GM13977 (cell line): Measurements from ENCODE around the gene SYT11.
"Not testable (repeated sequence)": the region's sequence is repeated elsewhere in the genome, so short reads cannot be mapped to it uniquely, and the experiment has no call there.

Experiments used
- DNase-seq: peaks from one replicate; pipeline ENCODE4 v3.0.0; 2012; ENCODE audit warnings: low spot score
- CTCF ChIP-seq: IDR thresholded peaks from 2 replicates; pipeline ENCODE4 v1.5.1; 2012; ENCODE audit warnings: mild to moderate bottlenecking, control low read depth; ENCODE audit not compliant: insufficient read depth; ENCODE audit errors: extremely low read depth, missing control alignments
- in situ Hi-C: fragments of 300-500 bp; cut with MboI; formaldehyde crosslinking; loops from one replicate; pipeline ENCODE4 v1.12.0; 2022; ENCODE audit warnings: low sequenced_read_pairs, low pct_unique_long_range_greater_than_20kb, mixed read lengths, inconsistent platforms; ENCODE audit not compliant: unreplicated experiment

Gene SYT11

DNA sequence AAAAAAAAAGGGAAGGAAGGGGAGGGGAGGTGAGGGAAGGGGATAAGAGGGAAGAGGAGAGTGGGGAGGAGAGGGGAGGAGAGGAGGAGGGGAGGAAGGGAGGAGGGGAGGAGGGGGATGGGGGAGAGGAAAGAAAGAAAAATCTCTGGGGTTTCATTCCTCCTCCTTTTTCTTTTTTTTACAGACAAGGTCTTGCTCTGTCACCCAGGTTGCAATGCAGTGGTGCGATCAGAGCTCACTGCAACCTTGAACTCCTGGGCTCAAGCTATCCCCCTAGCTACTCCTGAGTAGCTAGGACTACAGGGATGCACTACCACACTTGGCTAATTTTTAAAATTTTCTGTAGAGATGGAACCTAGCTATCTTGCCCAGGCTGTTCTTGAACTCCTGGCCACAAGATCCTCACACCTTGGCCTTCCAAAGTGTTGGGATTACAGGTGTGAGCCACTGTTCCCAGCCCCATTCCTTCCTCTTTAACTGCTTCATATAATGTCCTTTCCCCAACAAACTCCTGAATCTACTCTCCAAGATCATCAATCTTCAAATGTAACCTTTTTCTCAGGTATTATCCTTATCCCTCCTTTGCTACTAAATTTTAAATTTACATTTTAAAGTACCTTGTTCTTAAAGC lies 25.6 kb upstream of the SYT11 start:
- in situ Hi-C loops: no loop called here
- no peak for TF ChIP-seq CTCF
- no peak for DNase-seq

DNA sequence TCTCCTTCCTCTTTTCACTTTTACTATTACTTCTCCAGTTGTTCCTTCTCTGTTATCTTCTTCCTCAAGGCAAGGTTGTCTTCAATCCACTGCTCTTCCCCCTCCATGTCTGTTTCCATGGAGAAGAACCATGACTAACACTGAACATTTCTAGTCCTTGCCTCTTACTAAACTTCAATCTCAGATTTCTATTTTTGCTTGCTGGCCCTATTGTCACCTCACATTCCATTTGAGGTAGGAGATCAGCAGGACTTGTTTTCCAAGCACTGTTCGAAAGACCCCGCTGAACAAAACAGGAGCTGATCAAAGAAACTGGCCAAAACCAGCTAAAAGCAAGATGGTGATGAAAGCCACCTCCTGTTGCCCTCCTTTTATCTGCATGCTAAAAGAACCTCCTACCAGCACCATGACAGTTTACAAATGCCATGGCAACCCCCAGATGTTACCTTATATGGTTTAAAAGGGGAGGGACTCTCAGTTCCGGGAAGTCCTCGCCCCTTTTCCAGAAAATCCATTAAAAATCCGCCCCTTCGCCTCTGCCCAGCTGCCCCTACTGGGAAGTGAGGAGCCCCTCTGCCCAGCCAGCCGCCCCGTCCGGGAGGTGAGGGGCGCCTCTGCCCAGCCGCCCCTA lies 25.0 kb upstream of the SYT11 start:
- no peak for TF ChIP-seq CTCF
- peak; percentile 18 for DNase-seq
- in situ Hi-C loops: no loop called here

DNA sequence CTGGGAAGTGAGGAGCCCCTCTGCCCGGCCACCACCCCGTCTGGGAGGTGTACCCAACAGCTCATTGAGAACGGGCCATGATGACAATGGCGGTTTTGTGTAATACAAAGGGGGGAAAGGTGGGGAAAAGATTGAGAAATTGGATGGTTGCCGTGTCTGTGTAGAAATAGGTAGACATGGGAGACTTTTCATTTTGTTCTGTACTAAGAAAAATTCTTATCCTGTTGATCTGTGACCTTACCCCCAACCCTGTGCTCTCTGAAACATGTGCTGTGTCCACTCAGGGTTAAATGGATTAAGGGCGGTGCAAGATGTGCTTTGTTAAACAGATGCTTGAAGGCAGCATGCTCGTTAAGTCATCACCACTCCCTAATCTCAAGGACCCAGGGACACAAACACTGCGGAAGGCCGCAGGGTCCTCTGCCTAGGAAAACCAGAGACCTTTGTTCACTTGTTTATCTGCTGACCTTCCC lies 24.4 kb upstream of the SYT11 start:
- DNase-seq, in situ Hi-C loops: not testable (repeated sequence)

- in situ Hi-C loops: no loop called here
- DNase-seq: no peak
- no peak for TF ChIP-seq CTCF
These were observed 23.8 kb upstream of the SYT11 start for GRCh38 chr1:155835548-155835947.

GRCh38 chr1:155840386-155840785 lies 19.0 kb upstream of the SYT11 start:
- no peak for TF ChIP-seq CTCF
- in situ Hi-C loops: no loop called here

GRCh38 chr1:155844860-155845421 lies 14.4 kb upstream of the SYT11 start:
- in situ Hi-C loops: no loop called here
- DNase-seq: no peak
- no peak for TF ChIP-seq CTCF

More at GRCh38 chr1:155840386-155840785, 19.0 kb upstream of the SYT11 start:
- no peak for DNase-seq

- in situ Hi-C loops: no loop called here
- DNase-seq: no peak
- TF ChIP-seq CTCF: no peak
These were observed 11.4 kb upstream of the SYT11 start for GRCh38 chr1:155847823-155848529.
